Memory B cell (primary cell): ENCODE data around the gene LCTL.

ENCODE experiments used
- ATAC-seq: fragments of 150-1000 bp; cut with Tn5 transposase; 2 replicates; pipeline ENCODE4 v1.10.0; 2021; ENCODE audit warnings: low read depth, mild to moderate bottlenecking, moderate library complexity
- DNase-seq, 2 donors: peaks; one replicate each; pipeline ENCODE4 v3.0.0; 2022; ENCODE audit warnings: low spot score in 2 of 2
- H3K27ac Mint-ChIP-seq: one replicate; pipeline ENCODE4 v1.8.0; 2022; ENCODE audit warnings: mild to moderate bottlenecking, moderate library complexity, mixed read lengths
- H3K27me3 Mint-ChIP-seq: one replicate; pipeline ENCODE4 v1.8.0; 2022; ENCODE audit warnings: mixed read lengths
- H3K36me3 Mint-ChIP-seq: one replicate; pipeline ENCODE4 v1.8.0; 2022; ENCODE audit warnings: mild to moderate bottlenecking, mixed read lengths
- H3K4me1 Mint-ChIP-seq: one replicate; pipeline ENCODE4 v1.8.0; 2022; ENCODE audit warnings: mixed read lengths
- H3K4me3 Mint-ChIP-seq: one replicate; pipeline ENCODE4 v1.8.0; 2022; ENCODE audit warnings: mild to moderate bottlenecking, moderate library complexity, mixed read lengths
- H3K9me3 Mint-ChIP-seq: one replicate; pipeline ENCODE4 v1.8.0; 2022; ENCODE audit warnings: mixed read lengths

LCTL gene

DNA sequence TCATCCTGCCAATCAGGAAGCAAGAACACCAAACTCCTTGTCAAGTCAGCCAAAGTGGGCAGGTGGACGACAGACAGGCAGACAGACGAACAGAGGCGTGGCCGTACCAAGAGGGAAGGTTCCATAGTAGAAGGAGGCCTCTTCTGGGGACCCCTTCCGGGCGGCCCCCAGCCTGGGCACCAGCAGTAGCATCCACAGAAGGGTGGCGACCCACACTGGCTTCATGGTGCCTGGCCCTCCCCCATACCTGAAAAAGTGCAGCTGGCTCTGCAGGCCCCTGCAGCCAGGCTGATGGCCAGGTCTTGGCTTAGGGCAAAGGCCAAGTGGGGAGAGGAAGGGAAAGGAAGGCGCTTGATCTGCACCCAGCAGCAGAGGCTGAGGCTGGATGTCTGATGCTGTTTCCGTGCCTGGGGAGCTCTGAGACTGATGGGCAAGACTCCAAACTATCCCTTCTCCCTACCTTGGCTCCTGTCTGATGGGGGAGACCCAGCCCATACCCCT is 607 bp downstream of the LCTL start:
- ATAC-seq (no peak), DNase-seq (no peak)
- H3K9me3 Mint-ChIP-seq = no peaks in the 10 kb centered on the region
- peaks cover 6% of the 10 kb centered on the region for H3K4me1 Mint-ChIP-seq
- H3K4me3 Mint-ChIP-seq = no peak overlapping the region
- H3K27me3 Mint-ChIP-seq = no peaks in the 10 kb centered on the region
- H3K27ac Mint-ChIP-seq = no peak overlapping the region
- no peaks in the 10 kb centered on the region for H3K36me3 Mint-ChIP-seq

DNA sequence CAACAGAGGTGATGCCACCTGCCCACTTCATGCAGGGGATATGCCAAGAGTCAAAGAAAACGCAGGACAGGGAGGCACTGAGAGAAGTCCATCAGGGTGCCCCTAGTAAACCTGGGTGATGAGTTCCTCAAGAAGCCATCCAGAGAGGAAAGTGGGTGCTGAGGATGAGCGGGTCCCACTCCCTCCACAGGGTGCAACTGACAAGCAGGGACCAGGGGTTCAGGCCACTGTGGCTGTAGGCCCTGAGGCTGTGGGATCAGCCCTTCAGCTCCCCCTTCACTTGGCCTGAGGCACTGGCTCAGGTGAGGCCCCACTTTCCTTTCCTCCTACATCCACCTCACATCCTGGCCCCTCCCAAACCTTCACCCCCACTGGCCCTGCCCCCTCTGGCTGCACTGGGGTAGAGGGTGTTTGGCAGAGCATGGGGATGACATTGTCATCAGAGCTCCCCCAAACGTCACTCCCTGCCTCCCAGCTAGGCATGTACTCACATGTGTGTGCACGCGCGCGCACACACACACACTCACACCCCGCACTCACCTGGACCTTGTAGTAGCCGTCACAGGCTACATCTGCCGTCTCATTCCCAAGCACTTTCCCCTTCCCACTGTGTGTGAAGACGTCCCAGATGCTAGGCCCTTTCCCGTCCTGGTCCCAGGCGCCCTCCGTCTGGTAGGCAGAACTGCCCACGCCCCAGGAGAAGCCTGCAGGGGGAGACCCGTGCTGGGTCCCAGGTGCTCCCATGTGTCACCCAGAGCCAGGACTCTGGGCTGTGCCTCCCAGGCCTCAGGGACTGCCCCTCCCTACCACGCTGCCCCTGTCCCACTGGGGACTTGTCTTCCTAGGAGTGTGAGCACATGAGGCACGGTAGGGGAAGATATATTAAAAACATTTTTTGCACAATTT is 1.4 kb downstream of the LCTL start:
- ATAC-seq (no peak), DNase-seq (no peak)
- Mint-ChIP-seq H3K4me3 (no peak overlapping the region), H3K4me1 (peaks cover 6% of the 10 kb centered on the region), H3K36me3 (no peaks in the 10 kb centered on the region), H3K27ac (no peak overlapping the region), H3K9me3 (no peaks in the 10 kb centered on the region), H3K27me3 (no peaks in the 10 kb centered on the region)

DNA sequence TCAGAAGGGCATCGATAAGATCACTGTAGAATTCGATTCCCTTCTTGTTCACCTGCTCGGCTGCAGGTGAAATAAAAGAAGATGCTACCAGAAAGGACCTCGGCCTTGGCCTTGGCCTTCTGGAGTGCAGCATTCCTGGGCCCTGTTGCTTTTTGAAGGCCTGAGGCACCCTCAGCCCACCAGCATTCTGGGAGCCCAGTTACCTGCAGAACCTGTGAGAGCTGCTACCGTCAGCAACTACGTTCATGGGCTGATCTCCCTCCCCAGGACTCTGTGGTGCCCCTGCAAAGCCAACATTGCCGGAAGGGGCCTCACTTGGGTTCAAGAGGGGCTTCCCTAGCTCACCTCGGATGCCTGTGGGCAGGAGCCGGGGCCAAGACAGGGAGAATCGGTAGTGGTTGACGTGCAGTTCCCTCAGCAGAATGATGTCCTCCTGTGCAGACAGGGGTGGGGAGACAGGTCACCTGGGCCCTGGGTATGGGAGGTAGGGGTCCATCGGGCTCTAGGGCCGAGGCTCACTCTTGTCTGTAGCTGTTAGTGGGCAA is 2.2 kb downstream of the LCTL start:
- DNase-seq (no peak), ATAC-seq (no peak)
- Mint-ChIP-seq H3K4me1 (peaks cover 6% of the 10 kb centered on the region), H3K36me3 (no peaks in the 10 kb centered on the region), H3K27ac (no peak overlapping the region), H3K4me3 (no peak overlapping the region), H3K27me3 (no peaks in the 10 kb centered on the region), H3K9me3 (no peaks in the 10 kb centered on the region)

DNA sequence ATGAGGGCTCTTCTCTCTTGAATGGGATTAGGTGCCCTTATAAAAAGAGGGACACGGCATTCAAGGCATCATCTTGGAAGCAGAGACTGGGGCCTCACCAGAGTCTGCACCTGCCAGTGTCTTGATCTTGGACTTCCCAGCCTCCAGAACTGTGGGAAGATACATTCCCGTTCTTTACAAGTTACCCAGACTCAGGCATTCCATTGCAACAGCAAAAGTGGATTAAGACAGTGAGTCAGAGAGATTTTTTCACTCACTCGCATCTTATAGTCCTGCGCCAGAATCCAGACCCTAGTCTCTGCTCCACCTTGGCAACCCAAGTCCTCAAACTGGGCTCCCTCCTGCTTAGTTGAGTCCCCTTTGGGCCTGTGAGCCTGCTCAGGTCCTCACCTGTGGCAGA is 2.7 kb downstream of the LCTL start:
- H3K27ac Mint-ChIP-seq = no peak overlapping the region
- H3K36me3 Mint-ChIP-seq = no peaks in the 10 kb centered on the region
- no peaks in the 10 kb centered on the region for H3K9me3 Mint-ChIP-seq
- H3K4me1 Mint-ChIP-seq = peaks cover 6% of the 10 kb centered on the region
- no peaks in the 10 kb centered on the region for H3K27me3 Mint-ChIP-seq
- ATAC-seq = no peak
- no peak for DNase-seq
- H3K4me3 Mint-ChIP-seq = no peak overlapping the region

DNA sequence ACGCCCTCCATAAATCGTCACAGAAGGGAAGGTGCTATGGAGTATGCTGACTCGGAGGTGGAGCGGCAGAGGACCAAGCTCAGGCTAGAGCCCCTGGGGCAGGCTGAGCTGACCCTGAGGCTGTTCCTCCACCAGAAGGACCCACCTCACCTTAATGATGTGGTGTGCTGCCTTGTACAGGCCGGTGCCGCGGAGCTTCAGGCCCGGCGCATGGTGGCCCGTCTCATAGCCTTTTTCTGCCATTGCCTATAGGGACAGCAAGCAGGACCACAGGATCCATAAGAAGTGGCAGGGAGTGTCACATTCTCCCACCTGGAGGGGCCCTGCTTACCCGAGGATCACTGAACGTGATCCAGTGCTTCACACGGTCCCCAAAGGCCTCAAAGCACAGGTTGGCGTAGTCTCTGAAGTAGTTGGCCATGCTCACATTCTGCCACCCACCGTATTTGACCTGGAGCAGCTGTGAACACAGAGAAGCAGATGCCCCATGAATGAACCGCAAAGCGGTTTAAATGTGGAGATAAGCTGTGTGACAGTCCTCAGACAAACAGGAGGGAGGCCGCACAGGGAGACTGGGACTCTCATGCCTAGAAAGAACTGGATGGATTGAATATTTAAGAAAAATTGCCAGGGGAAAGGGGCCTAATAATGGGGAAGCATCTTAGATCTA is 4.8 kb downstream of the LCTL start:
- ATAC-seq (no peak), DNase-seq (no peak)
- Mint-ChIP-seq H3K27ac (no peak overlapping the region), H3K4me3 (no peak overlapping the region), H3K4me1 (no peaks in the 10 kb centered on the region), H3K36me3 (no peaks in the 10 kb centered on the region), H3K27me3 (no peaks in the 10 kb centered on the region), H3K9me3 (no peaks in the 10 kb centered on the region)

DNA sequence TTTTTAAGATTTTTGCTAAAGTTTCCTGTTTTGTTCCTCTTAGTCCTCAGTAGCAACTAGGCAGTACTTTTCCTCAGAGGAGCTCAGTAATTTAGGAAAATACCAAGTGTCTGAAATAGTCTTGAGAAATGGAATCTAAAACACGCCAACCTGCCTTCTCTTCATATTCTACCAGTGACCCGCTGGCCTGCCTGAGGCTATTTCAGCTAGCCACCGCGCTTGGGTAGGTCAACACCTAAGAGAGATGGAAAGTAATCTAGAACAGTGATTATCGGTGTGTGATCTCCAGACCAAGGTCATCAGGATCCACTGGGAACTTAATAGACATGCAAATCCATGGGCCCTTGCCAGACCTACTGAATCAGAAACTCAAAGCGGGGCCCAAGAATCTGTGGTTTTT is 7.5 kb downstream of the LCTL start:
- Mint-ChIP-seq H3K36me3 (peaks cover 4% of the 10 kb centered on the region), H3K27ac (no peak overlapping the region), H3K4me1 (no peaks in the 10 kb centered on the region), H3K4me3 (no peak overlapping the region), H3K9me3 (peaks cover 2% of the 10 kb centered on the region), H3K27me3 (no peaks in the 10 kb centered on the region)
- DNase-seq (no peak), ATAC-seq (no peak)

DNA sequence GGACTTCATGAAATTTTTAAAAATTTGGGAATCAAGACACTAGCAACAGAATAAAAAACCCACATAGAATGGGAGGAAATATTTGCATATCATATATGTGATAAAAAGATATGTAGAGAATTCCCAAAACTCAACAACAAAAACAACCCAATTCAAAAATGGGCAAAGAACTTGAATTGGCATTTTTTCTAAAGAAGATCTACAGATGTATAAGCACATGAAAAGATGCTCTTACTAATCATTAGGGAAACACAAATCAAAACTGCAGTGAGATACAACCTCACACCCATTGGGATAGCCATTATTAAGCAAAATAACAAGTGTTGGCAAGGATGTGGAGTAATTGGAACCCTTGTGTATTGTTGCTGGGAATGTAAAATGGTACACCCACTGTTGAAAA is 10.1 kb downstream of the LCTL start:
- Mint-ChIP-seq H3K4me3 (no peak overlapping the region), H3K4me1 (no peaks in the 10 kb centered on the region), H3K27me3 (no peaks in the 10 kb centered on the region), H3K36me3 (peaks cover 8% of the 10 kb centered on the region), H3K9me3 (peaks cover 2% of the 10 kb centered on the region), H3K27ac (no peak overlapping the region)
- DNase-seq (no peak), ATAC-seq (no peak)

DNA sequence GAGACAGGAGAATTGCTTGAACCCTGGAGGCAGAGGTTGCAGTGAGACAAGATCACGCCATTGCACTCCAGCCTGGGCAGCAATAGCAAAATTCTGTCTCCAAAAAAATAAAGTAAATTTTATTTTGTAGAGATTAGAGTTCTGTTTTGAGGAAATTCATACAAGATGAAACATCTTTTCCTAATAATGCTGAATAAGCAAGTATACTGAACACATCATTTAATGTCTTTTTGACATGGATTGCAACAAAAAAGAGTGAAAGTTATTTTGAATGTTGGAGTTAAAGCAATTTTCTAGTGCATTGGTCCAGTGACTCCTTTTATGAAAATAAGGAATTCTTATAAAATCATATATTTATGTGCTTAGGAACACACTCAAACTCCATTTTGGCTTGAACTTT is 20.5 kb downstream of the LCTL start:
- peaks cover 14% of the 10 kb centered on the region for H3K36me3 Mint-ChIP-seq

DNA sequence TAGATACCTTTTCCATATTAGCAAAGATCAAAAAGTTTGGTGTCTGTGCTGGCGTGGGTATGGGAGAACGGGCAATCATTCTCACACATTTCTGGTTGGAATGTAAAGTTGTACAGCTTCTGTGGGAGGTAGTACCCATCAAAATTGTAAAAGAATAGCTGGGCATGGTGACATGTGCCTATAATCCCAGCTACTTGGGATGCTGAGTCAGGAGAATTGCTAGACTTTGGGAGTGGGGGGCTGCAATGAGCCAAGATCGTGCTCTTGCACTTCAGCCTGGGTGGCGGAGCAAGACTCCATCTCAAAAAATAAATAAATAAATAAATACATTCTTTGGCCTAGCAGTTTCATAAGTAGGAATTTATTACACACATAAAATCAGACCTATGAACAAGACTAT is 22.9 kb downstream of the LCTL start:
- ATAC-seq = no peak
- H3K4me3 Mint-ChIP-seq = no peak overlapping the region
- no peak for DNase-seq
- no peaks in the 10 kb centered on the region for H3K4me1 Mint-ChIP-seq
- no peak overlapping the region for H3K27ac Mint-ChIP-seq
- H3K36me3 Mint-ChIP-seq = peaks cover 21% of the 10 kb centered on the region
- no peaks in the 10 kb centered on the region for H3K27me3 Mint-ChIP-seq
- H3K9me3 Mint-ChIP-seq = no peaks in the 10 kb centered on the region

More for the DNA sequence above, 20.5 kb downstream of the LCTL start:
- ATAC-seq (no peak), DNase-seq (no peak)
- Mint-ChIP-seq H3K9me3 (no peaks in the 10 kb centered on the region), H3K4me1 (no peaks in the 10 kb centered on the region), H3K4me3 (no peak overlapping the region), H3K27ac (no peak overlapping the region), H3K27me3 (no peaks in the 10 kb centered on the region)

DNA sequence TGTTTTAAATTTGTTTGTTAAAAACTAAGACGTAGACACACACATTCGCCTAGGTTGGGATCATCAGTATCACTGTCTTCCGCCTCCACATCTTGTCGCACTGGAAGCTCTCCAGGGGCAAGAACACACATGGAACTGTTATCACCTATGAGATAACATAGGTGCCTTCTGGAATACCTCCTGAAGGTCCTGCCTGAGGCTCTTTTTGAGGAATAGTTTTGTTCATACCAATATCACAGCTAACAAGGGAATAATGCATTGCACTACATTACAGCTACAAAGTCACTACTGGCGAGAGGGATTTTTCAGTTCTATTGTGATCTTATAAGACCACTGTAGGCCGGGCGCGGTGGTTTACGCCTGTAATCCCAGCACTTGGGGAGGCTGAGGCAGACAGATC is 30.7 kb downstream of the LCTL start:
- Mint-ChIP-seq H3K9me3 (no peaks in the 10 kb centered on the region), H3K4me3 (no peak overlapping the region), H3K27ac (no peak overlapping the region), H3K4me1 (no peaks in the 10 kb centered on the region), H3K27me3 (no peaks in the 10 kb centered on the region), H3K36me3 (peaks cover 18% of the 10 kb centered on the region)
- DNase-seq (no peak), ATAC-seq (no peak)

DNA sequence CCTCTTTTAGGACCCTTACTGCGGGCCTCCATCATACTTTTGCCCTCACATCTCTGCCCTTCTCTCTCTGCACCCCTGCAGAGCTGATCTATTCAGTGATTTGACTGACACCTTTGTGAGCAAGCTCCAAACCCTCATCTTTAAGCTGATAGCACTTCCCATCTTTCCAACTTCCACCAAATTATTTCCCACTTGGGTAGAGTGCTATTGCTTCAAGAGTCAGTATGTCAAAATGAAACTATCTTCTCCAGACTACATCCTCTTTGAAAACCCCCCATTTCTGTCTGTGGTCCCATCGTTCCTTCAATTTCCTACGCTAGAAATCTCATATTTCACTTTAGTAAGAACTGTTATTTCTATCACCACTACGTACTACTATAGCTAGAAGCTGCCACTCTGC is 41.0 kb downstream of the LCTL start:
- DNase-seq (no peak), ATAC-seq (no peak)
- H3K9me3 Mint-ChIP-seq = no peaks in the 10 kb centered on the region
- no peaks in the 10 kb centered on the region for H3K27me3 Mint-ChIP-seq
- H3K4me1 Mint-ChIP-seq = peaks cover 4% of the 10 kb centered on the region
- H3K27ac Mint-ChIP-seq = peak overlapping the region; percentile 17
- H3K4me3 Mint-ChIP-seq = no peak overlapping the region
- H3K36me3 Mint-ChIP-seq = peaks cover 20% of the 10 kb centered on the region

DNA sequence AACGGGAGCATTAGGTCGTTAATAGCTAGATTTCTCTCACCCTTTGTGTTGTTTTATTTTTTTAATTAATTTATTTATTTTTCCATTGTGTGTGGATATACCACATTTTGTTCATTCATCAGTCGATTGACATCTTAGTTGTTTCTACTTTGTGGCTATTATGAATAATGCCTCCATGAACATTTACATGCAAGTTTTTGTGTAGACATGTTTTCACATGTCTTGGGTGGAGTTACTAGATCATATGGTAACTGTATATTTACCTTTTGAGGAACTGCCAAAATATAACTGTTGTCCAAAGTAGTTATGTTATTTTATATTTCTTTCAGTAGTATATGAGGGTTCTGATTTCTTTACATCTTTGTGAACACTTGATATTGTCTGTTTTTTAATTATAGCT is 41.9 kb downstream of the LCTL start:
- Mint-ChIP-seq H3K27ac (no peak overlapping the region), H3K9me3 (no peaks in the 10 kb centered on the region)

DNA sequence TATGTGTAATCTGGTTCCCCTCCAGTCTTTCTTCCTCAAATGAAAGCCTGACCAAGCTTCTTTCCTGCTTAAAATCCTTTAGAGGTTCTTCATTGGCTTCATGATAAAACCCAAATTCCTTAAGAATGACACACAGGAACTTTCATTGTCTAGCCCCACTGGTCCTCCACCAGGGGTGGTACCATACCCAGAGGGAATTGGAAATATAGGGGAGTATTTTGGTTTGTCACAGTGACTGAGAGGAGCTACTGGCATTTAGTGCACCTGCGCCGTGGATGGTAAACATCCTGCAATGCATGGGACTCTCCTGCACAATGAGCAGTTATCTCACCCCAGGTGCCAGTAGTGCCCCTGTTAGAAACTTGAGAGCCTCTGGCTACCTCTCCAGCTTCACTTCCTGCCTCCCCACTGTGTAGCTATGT is 49.9 kb downstream of the LCTL start:
- no peak for ATAC-seq
- Mint-ChIP-seq H3K4me3 (no peak overlapping the region), H3K27me3 (no peaks in the 10 kb centered on the region), H3K36me3 (peaks cover 16% of the 10 kb centered on the region), H3K27ac (no peak overlapping the region), H3K4me1 (no peaks in the 10 kb centered on the region), H3K9me3 (no peaks in the 10 kb centered on the region)
- no peak for DNase-seq

More for the DNA sequence above, 41.9 kb downstream of the LCTL start:
- Mint-ChIP-seq H3K4me3 (no peak overlapping the region), H3K4me1 (peaks cover 4% of the 10 kb centered on the region), H3K27me3 (no peaks in the 10 kb centered on the region), H3K36me3 (peaks cover 15% of the 10 kb centered on the region)
- no peak for ATAC-seq
- DNase-seq = no peak

DNA sequence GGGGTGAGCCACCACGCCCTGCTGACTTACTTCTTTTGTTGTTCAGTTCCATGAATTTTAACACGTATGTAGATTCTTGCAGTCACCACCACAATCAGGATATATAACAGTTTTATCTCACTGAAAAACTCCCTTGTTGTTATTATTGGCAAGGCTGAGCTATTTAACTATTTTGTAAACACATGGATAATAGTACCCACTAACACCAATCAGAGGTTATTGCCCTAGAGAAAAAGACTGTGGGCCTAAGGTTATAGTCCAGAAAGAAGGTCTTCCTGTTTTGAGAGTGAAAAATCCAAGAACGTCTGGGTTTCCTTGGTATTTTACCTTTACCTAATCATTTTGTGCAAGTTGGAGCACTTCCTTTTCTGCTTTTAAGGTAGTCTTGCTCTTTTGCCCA is 51.2 kb downstream of the LCTL start:
- Mint-ChIP-seq H3K27me3 (no peaks in the 10 kb centered on the region), H3K4me3 (no peak overlapping the region), H3K27ac (no peak overlapping the region), H3K4me1 (no peaks in the 10 kb centered on the region), H3K36me3 (peaks cover 16% of the 10 kb centered on the region), H3K9me3 (no peaks in the 10 kb centered on the region)
- DNase-seq = no peak
- no peak for ATAC-seq
